ENCODE data around the gene NEUROG2. TPM values are rescaled to one million over a fixed set of nuclear protein-coding genes. Genes with fewer than 3 reads are reported as not detected.
"Not testable (repeated sequence)": the region's sequence is repeated elsewhere in the genome, so short reads cannot be mapped to it uniquely, and the experiment has no call there.

NEUROG2 gene
- total RNA-seq, 1 donor from 2014 or later = not detected

DNA sequence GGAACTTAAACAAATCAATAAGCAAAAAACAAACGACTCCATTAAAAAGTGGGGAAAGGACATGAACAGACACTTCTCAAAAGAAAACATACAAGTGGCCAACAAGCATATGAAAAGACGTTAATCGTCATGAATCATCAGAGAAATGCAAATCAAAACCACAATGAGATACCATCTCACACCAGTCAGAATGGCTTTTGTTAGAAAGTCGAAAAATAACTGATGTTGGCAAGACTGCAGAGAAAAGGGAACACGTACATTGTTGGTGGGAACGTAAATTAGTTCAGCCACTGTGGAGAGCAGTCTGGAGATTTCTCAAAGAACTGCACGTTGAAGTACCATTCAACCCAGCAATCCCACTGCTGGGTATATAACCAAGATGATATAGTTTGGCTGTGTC, 23.7 kb downstream of the NEUROG2 start:
- DNase-seq (ENCODE audit: low spot score) = no peak

DNA sequence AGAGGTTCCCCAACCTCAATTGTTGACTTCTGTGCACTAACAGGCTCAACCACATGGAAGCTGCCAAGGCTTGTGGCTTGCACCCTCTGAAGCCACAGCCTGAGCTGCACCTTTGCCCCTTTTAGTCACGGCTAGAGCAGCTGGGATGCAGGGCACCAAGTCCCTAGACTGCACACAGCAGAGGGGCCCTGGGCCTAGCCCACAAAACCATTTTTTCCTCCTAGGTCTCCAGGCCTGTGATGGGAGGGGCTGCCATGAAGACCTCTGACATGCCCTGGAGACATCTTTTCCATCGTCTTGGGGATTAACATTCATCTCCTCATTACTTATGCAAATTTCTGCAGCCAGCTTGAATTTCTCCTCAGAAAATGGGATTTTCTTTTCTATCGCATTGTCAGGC, 25.2 kb downstream of the NEUROG2 start:
- not testable (repeated sequence) for DNase-seq (ENCODE audit: low spot score)

DNA sequence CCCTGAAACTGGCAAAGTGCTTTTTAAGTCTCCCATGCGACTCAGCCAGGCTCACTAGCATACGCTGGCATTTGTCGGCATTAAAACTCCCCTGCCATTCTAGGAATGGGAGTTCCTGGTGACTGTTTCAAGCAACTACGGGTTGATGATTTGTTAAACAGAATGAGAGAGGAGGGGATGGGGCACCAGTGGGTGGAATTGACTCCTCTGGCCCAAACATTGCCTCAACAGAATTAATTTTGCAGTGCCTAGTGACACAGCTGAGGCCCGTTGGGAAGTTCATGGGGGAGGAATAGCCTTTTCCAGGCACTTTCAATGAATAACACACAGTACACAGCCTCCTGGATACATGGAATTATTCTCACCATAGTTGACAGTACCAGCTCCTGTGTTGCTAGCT, 30.1 kb downstream of the NEUROG2 start:
- no peak for DNase-seq (ENCODE audit: low spot score)

DNA sequence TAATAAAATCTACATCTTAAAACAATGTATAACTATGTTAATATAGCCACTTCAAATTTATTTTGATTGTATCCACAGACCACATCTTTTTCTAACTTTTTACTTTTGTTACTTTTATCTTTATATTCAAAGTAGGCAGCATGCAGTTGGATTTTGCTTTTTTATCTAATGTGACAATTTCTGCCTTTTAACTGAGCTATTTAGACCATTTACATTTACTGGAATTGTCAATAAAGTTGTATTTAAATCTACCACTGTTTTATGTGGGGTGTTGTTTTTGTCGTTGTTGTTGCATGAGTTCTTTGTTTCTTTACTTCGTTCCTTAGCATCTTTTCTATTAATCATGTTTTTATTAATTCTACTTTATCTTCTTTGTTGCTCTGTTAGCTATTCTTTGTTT, 42.0 kb downstream of the NEUROG2 start:
- DNase-seq (ENCODE audit: low spot score) = no peak

DNA sequence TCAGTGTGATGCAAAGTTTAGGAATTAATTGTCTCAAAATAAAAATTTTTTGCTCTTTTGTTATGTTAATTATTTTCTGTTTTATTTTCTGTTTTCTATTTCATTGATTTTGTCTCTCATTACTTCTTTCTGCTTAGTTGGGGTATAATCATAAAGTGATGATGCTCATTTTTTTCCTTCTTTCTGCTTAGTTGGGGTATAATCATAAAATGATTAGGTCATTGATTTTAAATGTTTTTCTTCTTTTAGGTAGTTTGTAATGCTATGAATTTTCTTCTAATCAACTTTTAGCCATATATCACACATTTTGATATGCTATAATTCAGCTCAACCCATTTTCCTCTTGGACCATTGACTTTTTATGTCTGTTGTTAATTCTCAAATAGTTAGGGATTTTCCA, 43.7 kb downstream of the NEUROG2 start:
- DNase-seq (ENCODE audit: low spot score) = no peak

Other genes starting within 250 kb of the NEUROG2 start
- 9.6 TPM for gene TIFA, start 230.3 kb downstream of the NEUROG2 start, total RNA-seq
- 21.3 TPM for gene ALPK1, start 218.8 kb downstream of the NEUROG2 start, total RNA-seq
- gene ZGRF1, start 120.7 kb upstream of the NEUROG2 start, total RNA-seq = 2.6 TPM
- gene LARP7, start 121.0 kb upstream of the NEUROG2 start, total RNA-seq = 34.9 TPM

Measured in mucosa of gallbladder (tissue), 1 donor.